HG03103 (cell line): Measurements from ENCODE around the gene TMPRSS4.

ENCODE experiments used
- ATAC-seq: cut with Tn5 transposase; IDR thresholded peaks from one replicate; pipeline ENCODE4 v1.9.1; 2021; ENCODE audit warnings: low read depth; ENCODE audit not compliant: unreplicated experiment

Gene TMPRSS4

DNA sequence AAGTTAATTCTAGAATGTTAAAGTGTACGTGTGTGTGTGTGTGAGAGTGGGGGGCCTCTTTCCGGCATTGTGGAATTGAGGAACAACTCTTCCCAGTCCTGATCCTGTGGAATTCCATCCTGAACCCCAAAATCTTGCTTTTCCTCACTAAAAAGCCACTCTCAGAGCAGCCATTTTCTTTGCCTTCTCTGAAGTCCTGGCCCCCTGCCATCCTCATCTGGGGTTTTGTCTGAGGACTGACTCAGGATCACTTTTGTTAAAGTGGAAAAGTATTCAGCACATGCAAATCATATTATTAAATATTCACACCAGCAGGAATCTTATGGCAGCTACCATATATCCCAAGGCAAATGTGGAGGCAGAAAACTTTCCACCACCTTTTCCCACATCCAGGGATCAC lies 72.0 kb downstream of the TMPRSS4 start:
- no peak for ATAC-seq

GRCh38 chr11:118149493-118149892 lies 72.6 kb downstream of the TMPRSS4 start:
- no peak for ATAC-seq

DNA sequence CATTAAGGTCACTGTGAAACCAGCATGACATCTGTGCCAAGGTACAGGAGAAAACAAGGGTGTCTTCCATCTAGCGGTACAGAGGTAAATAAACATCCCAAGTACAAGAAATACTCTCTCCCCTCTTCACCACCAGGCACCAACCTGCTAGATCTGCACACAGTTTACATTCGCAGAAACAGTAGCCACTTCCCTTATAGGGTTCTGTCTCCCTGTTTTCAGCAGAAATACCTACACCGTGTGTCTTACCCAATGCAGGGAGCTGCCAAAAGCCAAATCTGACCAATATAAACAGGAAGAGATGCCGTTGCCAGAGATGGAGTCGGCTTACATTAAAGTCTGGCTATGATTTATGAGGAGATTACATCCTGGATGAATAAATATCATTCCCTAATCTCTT lies 74.6 kb downstream of the TMPRSS4 start:
- no peak for ATAC-seq

DNA sequence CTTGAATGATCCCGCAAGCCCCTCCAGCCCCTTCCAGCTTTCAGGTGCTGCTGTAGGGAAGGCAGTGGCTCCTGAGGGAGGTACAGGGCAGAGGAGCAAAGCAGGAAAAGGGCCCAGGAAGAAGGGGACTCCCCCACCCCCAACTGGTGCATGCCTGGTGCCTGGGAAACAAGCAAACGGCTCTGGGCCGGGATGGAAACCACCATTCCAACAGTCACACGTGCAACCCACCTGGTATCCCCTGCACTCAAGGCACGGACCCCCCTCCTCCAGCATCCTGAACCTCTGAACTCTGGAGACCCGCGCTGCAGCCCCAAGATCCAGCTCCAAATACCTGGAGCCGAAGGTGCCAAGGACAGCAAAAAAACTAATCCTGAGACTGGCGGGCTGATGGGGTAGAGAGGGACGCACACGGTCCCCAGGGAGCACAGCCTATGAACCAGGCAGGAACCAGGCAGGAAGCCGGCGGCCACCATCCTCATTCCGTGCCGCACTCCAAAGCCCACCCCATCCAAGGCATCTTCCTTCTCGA lies 75.2 kb downstream of the TMPRSS4 start:
- ATAC-seq = no peak

- ATAC-seq = no peak
These were observed 75.9 kb downstream of the TMPRSS4 start, which contains the start of gene SCN4B for GRCh38 chr11:118152552-118153471. SCN4B (minus strand) TSS chr11:118152823; CDS start chr11:118152673, 150 bp downstream.

GRCh38 chr11:118153516-118153915 lies 76.6 kb downstream of the TMPRSS4 start:
- no peak for ATAC-seq

GRCh38 chr11:118153976-118154375 lies 77.1 kb downstream of the TMPRSS4 start:
- ATAC-seq = no peak

DNA sequence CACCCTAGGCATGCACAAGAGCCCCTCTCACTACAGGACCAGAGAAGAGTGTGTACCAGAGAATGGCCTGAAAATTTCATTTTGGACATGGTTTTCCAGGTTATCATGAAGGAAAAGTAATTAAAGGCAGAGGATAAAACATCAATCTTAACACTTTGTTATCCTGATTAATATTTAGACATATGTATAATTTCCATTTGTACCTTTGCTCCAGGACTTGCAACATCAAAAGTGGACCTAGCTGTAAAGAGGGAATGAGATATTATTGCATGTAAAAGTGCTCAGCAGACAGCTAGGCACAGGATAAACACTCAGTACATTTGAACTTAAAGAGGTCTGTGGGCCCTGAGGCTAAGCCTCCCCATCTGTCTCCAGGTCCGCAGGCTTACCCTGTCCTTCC lies 77.8 kb downstream of the TMPRSS4 start:
- no peak for ATAC-seq

DNA sequence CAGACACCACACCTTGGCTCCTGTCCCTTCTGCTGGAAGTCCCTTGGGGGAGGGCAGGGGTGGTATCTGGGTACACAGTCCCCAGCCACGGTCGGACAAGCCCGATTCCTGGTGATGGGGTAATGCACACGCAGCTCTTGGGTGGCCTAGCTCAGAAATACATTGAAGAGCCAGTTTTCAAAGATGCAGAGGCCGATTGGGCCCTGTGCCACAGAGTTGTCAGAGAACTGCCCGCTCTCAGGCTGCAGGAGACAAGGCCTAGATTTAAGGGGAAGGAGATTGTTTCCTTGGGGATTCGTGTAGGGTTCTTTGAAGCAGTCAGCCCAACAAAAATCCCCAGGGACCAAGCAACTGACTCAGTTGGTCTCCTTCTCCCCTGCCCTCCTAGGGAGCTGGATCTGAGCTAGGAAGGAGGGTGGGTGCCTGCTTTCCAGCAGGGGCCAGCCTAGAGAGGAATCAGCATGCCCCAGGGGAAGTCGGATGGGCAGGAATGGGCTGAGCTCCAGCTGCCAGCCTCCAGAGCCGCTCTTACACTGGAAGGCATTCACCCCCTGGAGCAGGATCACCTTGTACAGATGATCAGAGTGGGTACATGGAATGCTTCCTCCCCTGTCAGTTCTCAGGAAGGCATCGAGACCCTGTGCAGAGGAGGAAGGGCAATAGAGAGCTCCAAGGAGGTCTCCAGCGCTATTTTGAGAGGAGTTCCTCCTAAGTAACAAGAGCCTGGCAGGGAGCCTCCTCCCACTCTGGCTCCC lies 79.1 kb downstream of the TMPRSS4 start:
- no peak for ATAC-seq

- ATAC-seq = no peak
These were observed 79.8 kb downstream of the TMPRSS4 start for GRCh38 chr11:118156531-118157185.

GRCh38 chr11:118157186-118157895 lies 80.5 kb downstream of the TMPRSS4 start:
- no peak for ATAC-seq

GRCh38 chr11:118161786-118162185 lies 84.9 kb downstream of the TMPRSS4 start:
- ATAC-seq = no peak

- ATAC-seq = no peak
These were observed 86.0 kb downstream of the TMPRSS4 start for GRCh38 chr11:118162846-118163245.

DNA sequence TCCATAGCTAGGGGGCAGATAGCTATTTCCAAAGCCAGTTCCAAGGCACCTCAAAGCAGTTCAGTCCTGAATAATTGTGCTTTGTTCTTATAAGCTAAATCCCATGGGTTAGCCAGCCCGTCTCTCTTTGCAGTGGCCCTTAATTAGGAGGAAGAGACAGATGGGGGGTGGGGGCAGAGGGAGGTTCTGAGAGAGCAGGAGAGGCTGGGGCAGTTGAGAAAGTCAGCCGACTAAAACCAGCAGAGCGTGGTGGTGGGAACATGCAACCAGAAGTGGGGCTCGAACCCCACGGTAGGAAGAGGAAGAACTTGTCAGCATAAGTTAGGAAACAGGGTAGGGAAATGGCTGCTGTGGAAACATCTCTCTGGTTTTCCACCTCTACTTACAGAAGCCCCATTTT lies 86.6 kb downstream of the TMPRSS4 start:
- no peak for ATAC-seq

DNA sequence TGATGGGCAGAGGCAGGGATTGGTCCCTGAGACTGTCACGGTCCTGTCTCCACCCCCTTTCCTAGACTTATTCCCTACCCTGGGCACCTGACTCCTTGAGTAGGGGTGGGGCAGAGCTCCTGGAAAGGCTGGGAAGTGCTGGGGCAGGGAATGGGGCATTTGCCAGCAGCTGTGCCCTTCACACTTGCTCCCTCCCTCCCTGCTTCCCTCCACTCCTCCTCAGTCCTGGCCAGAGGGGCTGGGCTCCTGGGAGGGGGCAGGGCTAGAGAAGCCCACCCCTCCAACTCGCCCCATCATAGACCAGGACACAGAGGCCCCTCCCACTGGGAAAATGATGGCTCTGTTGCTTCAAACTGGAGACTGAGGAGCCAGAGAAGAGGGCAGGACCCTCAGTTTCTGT lies 88.0 kb downstream of the TMPRSS4 start:
- no peak for ATAC-seq

DNA sequence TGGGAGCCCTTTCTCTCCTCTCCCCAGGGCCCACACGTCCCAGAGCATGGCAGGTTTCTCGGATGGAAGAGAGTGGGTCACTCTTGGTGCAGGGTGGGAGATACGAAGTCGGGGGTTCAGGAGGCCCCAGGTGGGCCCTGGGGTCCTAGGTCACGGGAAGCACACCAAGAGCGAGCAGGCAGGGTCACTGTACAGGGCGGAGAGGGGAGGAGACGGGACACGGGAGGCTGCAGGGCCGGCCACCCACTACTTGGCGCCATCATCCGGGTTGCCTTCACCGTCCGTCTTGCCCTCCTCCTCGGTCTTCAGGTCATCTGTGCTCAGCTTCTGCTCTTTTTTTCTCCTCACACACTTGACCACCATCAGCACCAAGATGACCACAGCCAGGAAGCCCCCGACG lies 89.8 kb downstream of the TMPRSS4 start:
- ATAC-seq = no peak

DNA sequence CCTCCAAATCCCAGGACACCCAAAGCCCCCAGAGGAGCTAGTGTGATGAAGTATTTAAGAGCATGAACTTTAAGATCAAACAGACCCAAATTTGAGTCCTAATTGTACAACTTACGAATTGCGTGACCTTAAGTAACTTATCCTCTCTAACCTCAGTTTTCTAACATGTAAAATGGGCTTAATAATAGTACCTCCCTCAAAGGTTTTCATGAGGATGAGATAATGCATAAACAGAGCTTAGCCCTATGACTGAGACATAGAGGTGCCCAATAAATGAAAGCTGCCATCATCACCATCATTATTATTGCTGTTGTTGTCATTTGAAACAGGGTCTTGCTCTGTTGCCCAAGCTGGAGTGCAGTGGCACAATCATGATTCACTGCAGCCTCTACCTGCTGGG lies 90.4 kb downstream of the TMPRSS4 start:
- ATAC-seq = no peak

DNA sequence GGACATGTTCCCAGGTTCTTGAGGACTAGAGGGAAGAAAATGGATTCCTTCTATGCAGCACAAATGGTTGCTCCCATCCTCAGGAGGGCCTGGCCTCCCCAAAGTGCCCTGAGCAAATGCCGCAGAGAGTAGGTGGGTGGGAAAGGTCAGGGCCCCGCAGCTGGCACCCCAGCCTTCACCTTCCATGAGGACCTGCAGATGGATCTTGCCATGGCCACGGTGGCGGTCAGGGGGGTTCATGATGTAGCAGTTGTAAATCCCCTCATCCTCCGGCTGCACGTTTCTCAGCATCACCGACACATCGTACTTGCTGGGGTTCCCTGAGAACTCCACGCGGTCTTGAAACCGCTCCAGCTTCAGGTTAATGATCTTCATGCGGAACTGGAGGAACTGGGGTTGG lies 91.0 kb downstream of the TMPRSS4 start:
- no peak for ATAC-seq

DNA sequence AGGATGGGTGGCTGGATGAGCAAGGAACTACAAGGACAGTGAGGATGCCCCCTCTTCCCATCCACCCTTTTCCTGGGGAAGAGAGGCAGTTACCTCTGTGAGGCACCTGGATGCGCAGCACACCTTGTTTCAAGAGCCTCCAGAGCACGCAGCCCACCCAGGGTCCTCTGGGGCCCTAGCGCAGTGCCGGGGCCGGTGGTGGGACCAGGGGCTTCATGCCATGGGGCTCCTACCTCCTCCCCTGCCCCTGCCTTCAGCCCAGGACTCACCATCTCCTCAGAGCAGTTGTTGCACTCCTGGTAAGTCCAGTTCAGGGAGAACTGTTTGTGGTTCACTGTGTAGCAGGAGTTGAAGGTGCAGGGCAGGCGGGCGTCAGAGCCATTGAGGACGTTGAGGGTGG lies 91.4 kb downstream of the TMPRSS4 start:
- no peak for ATAC-seq

- no peak for ATAC-seq
These were observed 91.9 kb downstream of the TMPRSS4 start for GRCh38 chr11:118168751-118169150.
